GM10266 (cell line): ENCODE data around the gene PIBF1.
"Not testable (repeated sequence)": the region's sequence is repeated elsewhere in the genome, so short reads cannot be mapped to it uniquely, and the experiment has no call there.

Experiments used
- DNase-seq: peaks from one replicate; pipeline ENCODE4 v3.0.0; 2012; ENCODE audit errors: extremely low spot score
- TF ChIP-seq, protein P1 (sequence below): IDR thresholded peaks from 2 replicates; pipeline ENCODE4 v1.5.1; 2012; ENCODE audit warnings: mild to moderate bottlenecking, low read depth; ENCODE audit not compliant: control insufficient read depth, insufficient read depth; ENCODE audit errors: missing control alignments

The PIBF1 gene

DNA sequence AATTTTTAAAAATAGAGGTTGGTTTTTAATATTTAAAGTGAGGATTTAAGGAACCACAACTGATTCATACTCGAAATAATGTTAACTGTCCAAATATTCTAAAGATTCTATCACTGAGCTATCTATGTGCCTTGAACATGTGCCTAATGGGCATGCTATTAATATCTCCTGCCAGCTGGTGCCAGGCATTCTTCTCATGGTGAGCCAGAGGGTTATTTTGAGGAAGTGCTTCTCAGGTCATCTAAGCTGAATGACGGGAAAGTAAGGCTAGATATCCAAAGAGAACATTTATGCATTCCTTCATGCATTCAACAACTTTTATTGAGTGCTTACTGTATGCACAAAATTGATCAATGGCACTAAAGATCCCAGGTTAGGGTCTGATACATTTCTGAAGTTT, 138.2 kb downstream of the PIBF1 start:
- TF ChIP-seq, protein P1, sequence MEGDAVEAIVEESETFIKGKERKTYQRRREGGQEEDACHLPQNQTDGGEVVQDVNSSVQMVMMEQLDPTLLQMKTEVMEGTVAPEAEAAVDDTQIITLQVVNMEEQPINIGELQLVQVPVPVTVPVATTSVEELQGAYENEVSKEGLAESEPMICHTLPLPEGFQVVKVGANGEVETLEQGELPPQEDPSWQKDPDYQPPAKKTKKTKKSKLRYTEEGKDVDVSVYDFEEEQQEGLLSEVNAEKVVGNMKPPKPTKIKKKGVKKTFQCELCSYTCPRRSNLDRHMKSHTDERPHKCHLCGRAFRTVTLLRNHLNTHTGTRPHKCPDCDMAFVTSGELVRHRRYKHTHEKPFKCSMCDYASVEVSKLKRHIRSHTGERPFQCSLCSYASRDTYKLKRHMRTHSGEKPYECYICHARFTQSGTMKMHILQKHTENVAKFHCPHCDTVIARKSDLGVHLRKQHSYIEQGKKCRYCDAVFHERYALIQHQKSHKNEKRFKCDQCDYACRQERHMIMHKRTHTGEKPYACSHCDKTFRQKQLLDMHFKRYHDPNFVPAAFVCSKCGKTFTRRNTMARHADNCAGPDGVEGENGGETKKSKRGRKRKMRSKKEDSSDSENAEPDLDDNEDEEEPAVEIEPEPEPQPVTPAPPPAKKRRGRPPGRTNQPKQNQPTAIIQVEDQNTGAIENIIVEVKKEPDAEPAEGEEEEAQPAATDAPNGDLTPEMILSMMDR = no peak

DNA sequence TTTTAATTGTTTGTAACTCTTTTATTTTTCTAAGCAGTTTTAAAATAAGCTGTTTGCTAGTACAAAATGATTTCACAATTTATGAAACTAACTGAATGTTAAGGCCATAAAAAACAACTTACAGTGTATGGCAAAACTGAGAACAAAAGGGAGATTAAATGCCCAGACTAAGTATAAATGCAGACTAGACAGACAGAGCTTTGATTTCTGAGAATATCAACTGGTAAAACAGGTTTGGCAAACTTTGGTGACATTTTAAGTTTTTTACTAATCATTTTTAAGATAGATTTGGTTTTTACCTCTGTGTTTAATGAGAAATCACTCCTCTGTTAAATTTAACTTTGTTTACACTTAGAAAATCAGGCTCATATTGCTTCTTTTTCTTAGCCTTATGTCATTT, 149.4 kb downstream of the PIBF1 start:
- DNase-seq = no peak

More for the DNA sequence above, 138.2 kb downstream of the PIBF1 start:
- DNase-seq = no peak

DNA sequence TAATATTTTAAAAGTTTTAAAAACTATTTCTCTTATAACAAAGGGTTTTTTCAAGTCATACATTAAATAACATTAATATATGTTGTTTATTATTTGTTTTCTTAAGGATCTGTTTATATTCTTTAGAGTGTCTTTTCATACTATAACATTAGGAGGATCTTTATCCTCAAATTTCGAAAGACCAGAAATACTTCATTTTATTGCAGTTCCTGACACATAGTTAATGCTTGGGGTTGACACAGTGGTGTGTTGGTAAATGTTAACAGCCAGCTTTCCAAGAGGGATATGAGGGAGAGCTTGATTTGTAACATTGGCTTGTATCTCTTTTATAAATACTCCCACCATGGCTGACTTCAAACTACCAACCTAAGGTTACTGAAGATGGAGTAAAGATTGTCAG, 150.3 kb downstream of the PIBF1 start:
- no peak for DNase-seq
- TF ChIP-seq, protein P1 = no peak

More for the DNA sequence above, 149.4 kb downstream of the PIBF1 start:
- TF ChIP-seq, protein P1 = no peak

DNA sequence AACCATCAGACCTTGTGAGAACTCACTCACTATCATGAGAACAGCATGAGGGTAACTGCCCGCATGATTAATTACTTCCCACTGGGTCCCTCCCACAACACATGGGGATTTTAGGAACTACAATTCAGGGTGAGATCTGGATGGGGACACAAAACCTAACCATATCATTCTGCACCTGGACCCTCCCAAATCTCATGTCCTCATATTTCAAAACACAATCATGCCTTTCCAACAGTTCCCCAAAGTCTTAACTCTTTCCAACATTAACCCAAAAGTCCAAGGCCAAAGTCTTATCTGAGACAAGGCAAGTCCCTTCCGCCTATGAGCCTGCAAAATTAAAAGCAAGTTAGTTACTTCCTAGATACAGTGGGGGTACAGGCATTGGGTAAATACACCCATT, 164.3 kb downstream of the PIBF1 start:
- DNase-seq = not testable (repeated sequence)

DNA sequence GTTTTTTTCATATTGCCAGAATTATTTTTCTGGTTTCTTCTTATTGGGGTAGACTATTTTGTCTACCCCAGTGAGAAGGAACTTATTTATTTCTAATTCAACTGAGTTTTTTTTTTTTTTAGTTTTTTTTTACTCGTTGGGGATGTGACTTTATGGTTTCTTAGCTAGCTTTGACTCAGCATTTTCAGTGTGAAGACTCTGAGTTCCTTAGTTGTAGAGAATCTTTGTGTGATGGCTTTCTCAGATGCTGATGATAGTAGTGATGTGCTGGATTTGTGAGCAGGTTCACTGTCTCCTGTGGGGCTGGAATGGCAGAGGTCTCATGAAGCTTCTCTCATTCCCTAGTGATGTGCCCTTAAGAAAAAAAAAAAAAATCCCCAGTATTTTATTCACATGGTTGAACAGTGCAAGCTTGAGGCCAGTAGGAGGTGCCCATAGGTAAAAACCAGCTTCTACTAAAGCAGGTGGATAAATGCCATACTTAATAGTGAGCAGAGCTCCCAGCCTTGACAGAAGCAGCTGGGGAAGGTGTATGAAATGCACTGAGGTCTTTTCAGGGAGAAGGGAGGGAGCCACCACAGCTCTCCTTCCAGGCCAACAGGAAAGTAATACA, 170.7 kb downstream of the PIBF1 start:
- DNase-seq = no peak
- TF ChIP-seq, protein P1 = no peak

DNA sequence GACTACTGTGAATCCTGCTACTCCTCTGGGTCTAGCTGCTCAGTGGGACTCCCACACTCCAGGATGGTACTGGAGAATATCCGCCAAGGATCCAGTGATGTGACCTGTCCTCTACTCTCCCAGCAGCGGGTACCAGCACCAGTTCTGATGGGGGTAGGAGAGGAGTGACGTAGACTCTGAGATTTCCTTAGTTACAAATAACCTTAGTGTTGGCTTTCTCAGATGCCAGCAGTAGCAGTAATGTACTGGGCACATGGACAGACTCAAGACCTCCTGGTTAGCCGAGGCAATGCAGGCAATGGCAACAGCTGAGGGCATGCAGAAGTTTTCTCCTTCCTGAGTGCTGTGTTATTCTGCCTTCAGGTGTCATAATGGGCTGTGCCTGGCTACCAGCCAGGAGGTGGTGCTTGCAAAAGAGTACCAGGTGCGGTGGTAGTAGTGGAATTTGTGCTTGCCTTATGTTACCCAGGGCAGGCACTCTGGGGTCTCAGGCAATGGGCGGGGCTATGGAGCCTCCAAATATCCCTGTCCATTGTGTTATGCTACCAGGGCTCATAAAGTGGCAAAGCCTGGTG, 171.5 kb downstream of the PIBF1 start:
- no peak for DNase-seq
- TF ChIP-seq, protein P1 = no peak

DNA sequence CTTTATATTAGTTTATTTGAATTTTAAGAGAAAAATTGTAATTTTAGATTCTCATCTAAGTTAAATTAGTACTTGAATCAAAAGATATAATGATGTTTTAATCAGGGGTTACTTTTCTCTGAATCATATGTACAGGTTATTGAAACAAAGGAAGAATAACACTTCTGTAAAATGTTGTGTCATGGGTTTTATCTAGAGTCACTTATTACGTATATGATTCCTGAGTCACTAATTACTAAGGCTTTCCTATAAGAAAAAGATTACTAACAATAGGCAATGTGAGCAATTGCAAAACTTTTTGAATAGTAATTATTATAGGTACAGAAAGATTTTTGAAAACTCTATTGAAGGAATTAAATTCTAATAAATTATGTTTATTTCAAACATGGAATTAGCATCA, 177.7 kb downstream of the PIBF1 start:
- TF ChIP-seq, protein P1 = no peak
- DNase-seq = no peak
